IPS-11a (cell line): ENCODE measurements around the gene HOXA9.

Source experiments
- H3K4me3 ChIP-seq: one replicate; pipeline ENCODE4 v1.5.1; 2013; ENCODE audit warnings: low read depth, low read length, control low read depth

Gene HOXA9

DNA sequence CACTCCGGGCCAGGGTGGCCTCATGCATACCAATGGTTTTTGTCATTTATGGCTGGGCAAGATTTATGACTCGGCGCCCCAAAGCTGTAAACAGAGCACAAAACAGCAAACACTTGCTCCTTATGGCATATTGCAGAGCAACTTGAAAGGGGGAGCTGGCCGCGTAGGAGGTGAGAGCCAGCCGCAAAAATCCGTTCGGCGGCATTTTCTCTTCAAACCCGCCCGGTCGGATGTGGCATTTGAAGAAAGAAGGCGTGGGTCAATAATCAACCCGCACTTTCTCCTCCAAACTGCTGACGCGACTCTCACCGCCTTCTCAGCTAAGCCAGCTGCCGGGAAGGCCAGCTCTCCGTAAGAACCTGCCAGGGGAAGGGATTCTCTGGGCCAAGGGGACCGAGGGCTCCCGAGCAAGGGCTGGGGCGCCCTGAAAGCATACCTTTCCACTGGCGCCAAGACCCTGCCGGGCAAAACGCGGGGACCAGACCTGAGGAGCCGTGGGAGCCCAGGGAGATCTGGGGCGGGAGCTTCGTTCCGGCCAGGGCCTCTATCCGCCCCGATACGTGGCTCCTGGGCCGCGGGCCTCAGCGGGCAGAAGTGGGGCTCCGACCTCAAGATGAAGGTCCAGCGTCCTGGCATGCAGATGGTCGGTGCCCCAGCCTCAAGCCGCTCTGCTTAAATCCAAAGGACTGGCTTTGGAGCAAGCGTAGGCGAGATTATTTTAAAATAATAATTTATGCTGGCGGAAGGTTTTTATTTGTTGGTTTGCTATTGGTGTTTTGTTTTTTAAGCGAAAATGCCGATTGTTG lies 49.9 kb downstream of the HOXA9 start:
- no peak overlapping the region for H3K4me3 ChIP-seq

- no peak overlapping the region for H3K4me3 ChIP-seq
Observed at GRCh38 chr7:27114881-27115220, 50.5 kb downstream of the HOXA9 start.

DNA sequence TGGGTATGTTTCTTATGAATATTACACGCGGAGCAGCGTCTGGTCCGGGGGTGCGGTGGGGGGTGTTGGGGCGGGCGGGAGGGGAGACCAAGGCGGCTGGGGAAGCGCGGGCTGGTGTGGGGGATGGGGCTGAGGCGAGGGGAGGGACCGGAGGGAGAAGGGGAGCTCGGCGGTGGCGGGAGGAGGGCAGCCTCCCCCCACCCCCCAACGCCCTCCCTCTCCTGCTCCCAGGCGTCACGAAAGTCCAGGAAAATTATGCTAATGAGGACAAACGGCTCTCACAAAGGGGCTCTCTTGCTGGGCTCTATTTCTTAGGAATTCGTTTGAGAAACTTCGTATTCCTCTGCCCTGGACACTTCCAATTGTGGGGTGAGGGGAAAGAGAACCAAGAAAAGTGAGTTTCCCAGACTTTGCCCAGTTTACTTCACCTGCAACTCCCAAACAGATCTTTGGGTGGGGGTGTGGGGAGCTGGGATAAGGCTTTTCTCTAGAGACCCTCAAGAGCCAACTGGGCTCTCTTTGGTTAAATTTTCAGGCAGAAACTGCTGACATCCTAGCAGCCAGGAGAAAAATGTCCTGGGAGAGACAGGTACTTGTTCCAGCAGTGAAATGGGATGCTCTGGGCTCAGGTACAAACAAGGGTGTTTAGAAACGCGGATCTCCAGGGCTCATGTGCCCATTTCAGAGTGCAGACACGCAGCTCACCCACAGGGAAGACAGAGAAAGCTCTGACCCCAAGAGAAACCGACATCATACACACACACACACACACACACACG lies 51.2 kb downstream of the HOXA9 start:
- H3K4me3 ChIP-seq, result no peak overlapping the region

GRCh38 chr7:27112955-27113949 lies 52.1 kb downstream of the HOXA9 start:
- no peak overlapping the region for H3K4me3 ChIP-seq
